ENCODE results near the gene DNM2.

Gene DNM2

DNA sequence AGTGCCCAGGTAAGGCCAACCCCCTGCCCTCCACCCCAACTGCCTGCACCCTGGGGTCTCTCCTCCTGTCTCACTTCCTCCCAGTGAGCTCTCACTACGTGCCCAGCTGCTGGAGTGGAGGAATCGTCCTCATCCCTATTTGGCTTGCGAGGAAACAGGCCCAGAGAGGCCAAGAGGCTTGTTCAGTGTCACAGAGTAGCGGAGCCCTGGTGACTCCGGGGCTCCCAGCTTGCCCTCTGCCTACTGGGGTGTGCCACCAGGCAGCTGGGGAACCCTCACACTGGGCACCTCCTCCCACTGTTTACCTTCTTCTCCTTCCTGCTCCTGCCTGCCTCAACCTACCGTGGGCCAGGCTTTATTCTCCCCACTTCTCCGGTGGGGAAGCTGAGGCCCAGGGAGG, 112.5 kb downstream of the DNM2 start:
- in situ Hi-C loops (cut with HindIII; ENCODE audit: low sequenced_read_pairs) = no loop called here
- no peak overlapping the region for H3K4me3 ChIP-seq (ENCODE audit: low read depth, low read length)
- DNase-seq (ENCODE audit: low read depth) = no peak
- TF ChIP-seq, protein P1, sequence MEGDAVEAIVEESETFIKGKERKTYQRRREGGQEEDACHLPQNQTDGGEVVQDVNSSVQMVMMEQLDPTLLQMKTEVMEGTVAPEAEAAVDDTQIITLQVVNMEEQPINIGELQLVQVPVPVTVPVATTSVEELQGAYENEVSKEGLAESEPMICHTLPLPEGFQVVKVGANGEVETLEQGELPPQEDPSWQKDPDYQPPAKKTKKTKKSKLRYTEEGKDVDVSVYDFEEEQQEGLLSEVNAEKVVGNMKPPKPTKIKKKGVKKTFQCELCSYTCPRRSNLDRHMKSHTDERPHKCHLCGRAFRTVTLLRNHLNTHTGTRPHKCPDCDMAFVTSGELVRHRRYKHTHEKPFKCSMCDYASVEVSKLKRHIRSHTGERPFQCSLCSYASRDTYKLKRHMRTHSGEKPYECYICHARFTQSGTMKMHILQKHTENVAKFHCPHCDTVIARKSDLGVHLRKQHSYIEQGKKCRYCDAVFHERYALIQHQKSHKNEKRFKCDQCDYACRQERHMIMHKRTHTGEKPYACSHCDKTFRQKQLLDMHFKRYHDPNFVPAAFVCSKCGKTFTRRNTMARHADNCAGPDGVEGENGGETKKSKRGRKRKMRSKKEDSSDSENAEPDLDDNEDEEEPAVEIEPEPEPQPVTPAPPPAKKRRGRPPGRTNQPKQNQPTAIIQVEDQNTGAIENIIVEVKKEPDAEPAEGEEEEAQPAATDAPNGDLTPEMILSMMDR (IDR thresholded peaks at IDR 0.05; ENCODE audit: low read depth, low read length, missing control alignments) = no peak

DNA sequence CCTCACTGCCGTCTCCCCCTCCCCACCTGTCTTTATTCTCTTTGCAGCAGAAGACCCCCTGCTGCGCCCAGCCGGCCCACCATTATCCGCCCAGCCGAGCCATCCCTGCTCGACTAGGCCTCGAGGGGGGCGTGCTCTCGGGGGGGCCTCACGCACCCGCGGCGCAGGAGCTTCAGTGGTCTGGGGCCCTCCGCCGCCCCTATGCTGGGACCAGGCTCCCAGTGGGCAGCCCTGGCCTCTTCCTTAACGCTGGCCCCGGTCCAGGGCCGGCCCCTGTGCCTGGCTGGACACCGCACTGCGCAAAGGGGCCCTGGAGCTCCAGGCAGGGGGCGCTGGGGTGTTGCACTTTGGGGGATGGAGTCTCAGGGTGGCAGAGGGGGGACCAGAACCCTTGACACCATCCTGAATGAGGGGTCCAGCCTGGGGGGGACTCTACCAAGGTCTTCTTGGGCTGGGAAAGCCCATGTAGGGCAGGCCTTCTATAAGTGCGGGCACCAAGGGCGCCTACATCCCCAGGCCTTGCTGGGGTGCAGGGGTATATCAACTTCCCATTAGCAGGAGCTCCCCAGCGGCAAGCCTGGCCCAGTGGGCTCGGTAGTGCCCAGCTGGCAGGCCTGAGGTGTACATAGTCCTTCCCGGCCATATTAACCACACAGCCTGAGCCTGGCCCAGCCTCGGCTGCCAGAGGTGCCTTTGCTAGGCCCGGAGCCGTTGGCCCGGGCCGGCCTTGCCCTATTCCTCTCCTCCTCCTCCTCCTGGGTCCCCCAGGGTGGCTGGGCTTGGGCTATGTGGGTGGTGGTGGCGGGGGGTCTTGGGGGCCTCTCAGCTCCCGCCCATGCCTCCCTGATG, 113.3 kb downstream of the DNM2 start:
- TF ChIP-seq, protein P1 (IDR thresholded peaks at IDR 0.05; ENCODE audit: low read depth, low read length, missing control alignments) = no peak
- in situ Hi-C loops (cut with HindIII; ENCODE audit: low sequenced_read_pairs) = no loop called here
- no peak for DNase-seq (ENCODE audit: low read depth)
- H3K4me3 ChIP-seq (ENCODE audit: low read depth, low read length) = no peak overlapping the region

DNA sequence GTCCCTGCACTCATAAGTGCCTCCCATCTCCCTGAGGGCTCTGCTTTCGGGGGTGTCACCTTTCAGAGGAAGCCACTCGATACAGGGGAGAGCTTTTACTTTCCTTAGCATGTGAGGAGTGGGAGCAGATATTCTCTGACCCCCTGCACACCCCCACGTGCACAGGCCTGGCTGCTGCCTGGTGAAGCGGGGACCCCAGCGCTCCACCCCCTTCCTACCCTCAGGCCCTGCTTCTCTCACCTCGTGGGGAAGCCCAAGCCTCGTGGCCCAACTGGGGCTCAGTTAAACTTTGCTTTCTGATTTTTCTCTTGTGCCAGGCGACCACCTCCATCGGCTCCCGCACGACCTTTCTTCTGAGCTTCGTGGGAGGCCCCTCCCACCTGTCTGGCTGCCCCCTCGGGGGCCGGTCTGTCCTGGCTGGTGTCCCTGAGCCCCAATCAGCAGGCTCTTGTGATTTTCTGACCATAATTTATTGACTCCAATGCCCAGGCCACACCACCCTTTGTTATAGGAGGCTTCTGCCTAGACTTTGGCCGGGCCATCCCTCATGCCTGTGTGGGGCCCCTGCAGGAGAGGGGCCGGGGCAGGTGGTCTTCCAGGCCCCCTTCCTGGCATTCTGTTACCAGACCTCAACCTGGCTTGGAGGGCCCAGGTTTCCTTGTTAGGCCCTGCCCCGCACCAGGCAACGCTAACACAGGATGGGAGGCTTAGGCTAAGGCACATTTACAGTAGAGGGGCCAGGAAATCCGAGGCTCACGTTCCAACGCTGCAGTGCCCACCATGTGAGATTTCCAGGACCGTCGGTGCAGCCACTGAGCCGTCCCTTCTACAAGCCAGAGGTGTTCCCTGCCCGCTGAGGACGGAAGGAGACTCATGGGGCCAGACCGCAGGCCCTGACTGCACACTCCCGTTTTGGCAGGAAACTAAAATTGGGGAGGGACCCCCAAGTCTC, 114.4 kb downstream of the DNM2 start:
- in situ Hi-C loops (cut with HindIII; ENCODE audit: low sequenced_read_pairs) = no loop called here
- TF ChIP-seq, protein P1 (IDR thresholded peaks at IDR 0.05; ENCODE audit: low read depth, low read length, missing control alignments) = no peak
- DNase-seq (ENCODE audit: low read depth) = no peak
- no peak overlapping the region for H3K4me3 ChIP-seq (ENCODE audit: low read depth, low read length)

DNA sequence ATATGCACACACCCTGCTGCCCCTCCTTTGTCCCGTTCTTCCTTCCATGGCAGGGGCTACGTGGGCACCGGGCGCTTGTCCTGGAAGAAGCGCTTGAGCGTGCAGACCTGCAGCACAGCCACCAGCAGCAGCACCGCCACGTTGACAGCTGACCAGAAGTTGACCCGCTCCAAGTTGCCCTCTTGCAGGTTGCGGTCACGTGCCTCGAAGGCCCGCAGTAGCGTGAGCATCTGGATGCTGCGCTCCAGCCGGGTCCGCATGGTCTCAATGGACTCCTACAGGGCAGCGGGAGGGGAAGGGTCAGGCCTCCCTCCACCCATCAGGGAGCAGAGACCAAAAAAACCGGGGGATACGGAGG, 115.0 kb downstream of the DNM2 start:
- TF ChIP-seq, protein P1 (IDR thresholded peaks at IDR 0.05; ENCODE audit: low read depth, low read length, missing control alignments) = no peak
- no peak for DNase-seq (ENCODE audit: low read depth)
- in situ Hi-C loops (cut with HindIII; ENCODE audit: low sequenced_read_pairs) = no loop called here
- no peak overlapping the region for H3K4me3 ChIP-seq (ENCODE audit: low read depth, low read length)

DNA sequence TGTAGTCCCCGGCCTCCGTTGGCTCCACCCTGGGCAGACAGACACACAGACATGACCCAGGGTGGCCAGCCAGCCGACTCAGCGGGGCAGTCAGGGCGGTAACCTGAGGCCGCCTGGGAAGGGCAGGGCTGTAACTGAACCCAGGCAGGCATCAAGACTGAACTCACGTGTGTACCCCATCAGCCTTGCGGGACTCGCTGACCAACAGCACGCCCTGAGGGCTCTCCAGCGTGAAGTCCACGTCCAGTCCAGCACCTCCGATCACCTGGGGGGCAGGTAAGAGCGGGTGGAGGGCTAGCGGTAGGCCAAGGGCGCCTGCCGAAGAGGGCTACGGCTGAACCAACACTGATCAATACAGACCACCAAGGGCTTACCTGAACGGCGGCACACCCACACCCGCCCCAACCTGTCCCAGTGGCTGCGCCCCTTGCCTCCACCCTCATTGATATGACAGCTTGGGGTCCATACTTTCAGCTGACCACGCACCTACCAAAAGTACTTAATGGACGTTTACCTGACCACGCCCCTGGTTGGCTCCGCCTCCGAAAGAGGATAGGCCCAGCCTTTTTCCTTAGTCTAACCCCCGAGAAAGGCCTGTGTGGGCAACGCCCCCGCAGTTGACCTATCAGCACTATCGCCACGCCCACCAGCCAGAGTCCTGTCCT, 117.3 kb downstream of the DNM2 start:
- H3K4me3 ChIP-seq (ENCODE audit: low read depth, low read length) = peak overlapping the region; percentile 67
- TF ChIP-seq, protein P1 (IDR thresholded peaks at IDR 0.05; ENCODE audit: low read depth, low read length, missing control alignments) = no peak
- in situ Hi-C loops (cut with HindIII; ENCODE audit: low sequenced_read_pairs) = no loop called here
- DNase-seq (ENCODE audit: low read depth) = no peak

Measured in astrocyte of the cerebellum (primary cell).